ENCODE measurements around the gene GGT5.
"Not testable (repeated sequence)": the region's sequence is repeated elsewhere in the genome, so short reads cannot be mapped to it uniquely, and the experiment has no call there.

The GGT5 gene

GRCh38 chr22:24186892-24187670, 57.8 kb downstream of the GGT5 start:
- no peak overlapping the region for H3K4me3 ChIP-seq (ENCODE audit: low read depth, low read length)
- DNase-seq (ENCODE audit: low read depth), result no peak

- no peak for DNase-seq (ENCODE audit: low read depth)
- H3K4me3 ChIP-seq (ENCODE audit: low read depth, low read length), result no peak overlapping the region
Measured at GRCh38 chr22:24186352-24186740, 58.5 kb downstream of the GGT5 start.

GRCh38 chr22:24185501-24186351, 59.2 kb downstream of the GGT5 start:
- no peak overlapping the region for H3K4me3 ChIP-seq (ENCODE audit: low read depth, low read length)
- no peak for DNase-seq (ENCODE audit: low read depth)

GRCh38 chr22:24185001-24185500, 59.8 kb downstream of the GGT5 start:
- no peak for DNase-seq (ENCODE audit: low read depth)
- H3K4me3 ChIP-seq (ENCODE audit: low read depth, low read length), result no peak overlapping the region

- H3K4me3 ChIP-seq (ENCODE audit: low read depth, low read length), result no peak overlapping the region
- DNase-seq (ENCODE audit: low read depth), result no peak
Measured at GRCh38 chr22:24184057-24184798, 60.7 kb downstream of the GGT5 start.

GRCh38 chr22:24183321-24184031, 61.4 kb downstream of the GGT5 start:
- DNase-seq (ENCODE audit: low read depth), result no peak
- H3K4me3 ChIP-seq (ENCODE audit: low read depth, low read length), result no peak overlapping the region

GRCh38 chr22:24182900-24183246, 62.0 kb downstream of the GGT5 start:
- H3K4me3 ChIP-seq (ENCODE audit: low read depth, low read length); DNase-seq (ENCODE audit: low read depth): not testable (repeated sequence)

GRCh38 chr22:24181996-24182899, 62.6 kb downstream of the GGT5 start:
- no peak for DNase-seq (ENCODE audit: low read depth)
- no peak overlapping the region for H3K4me3 ChIP-seq (ENCODE audit: low read depth, low read length)

GRCh38 chr22:24181088-24181995, 63.5 kb downstream of the GGT5 start, which contains the start of gene SUSD2:
Gene SUSD2 (plus strand): TSS chr22:24181487. CDS start chr22:24181520, 33 bp downstream.
- DNase-seq (ENCODE audit: low read depth), result no peak
- H3K4me3 ChIP-seq (ENCODE audit: low read depth, low read length), result no peak within 1 kb of the TSS

- no peak for DNase-seq (ENCODE audit: low read depth)
- H3K4me3 ChIP-seq (ENCODE audit: low read depth, low read length), result no peak overlapping the region
Measured at GRCh38 chr22:24180316-24181087, 64.4 kb downstream of the GGT5 start.

- DNase-seq (ENCODE audit: low read depth), result no peak
- H3K4me3 ChIP-seq (ENCODE audit: low read depth, low read length), result no peak overlapping the region
Measured at GRCh38 chr22:24179478-24180210, 65.2 kb downstream of the GGT5 start.

GRCh38 chr22:24178502-24179440, 66.1 kb downstream of the GGT5 start:
- H3K4me3 ChIP-seq (ENCODE audit: low read depth, low read length), result no peak overlapping the region
- DNase-seq (ENCODE audit: low read depth), result no peak

GRCh38 chr22:24178021-24178431, 66.9 kb downstream of the GGT5 start:
- DNase-seq (ENCODE audit: low read depth), result no peak
- H3K4me3 ChIP-seq (ENCODE audit: low read depth, low read length), result no peak overlapping the region

- no peak for DNase-seq (ENCODE audit: low read depth)
- no peak overlapping the region for H3K4me3 ChIP-seq (ENCODE audit: low read depth, low read length)
Measured at GRCh38 chr22:24177456-24177855, 67.4 kb downstream of the GGT5 start.

- no peak overlapping the region for H3K4me3 ChIP-seq (ENCODE audit: low read depth, low read length)
- no peak for DNase-seq (ENCODE audit: low read depth)
Measured at GRCh38 chr22:24177045-24177444, 67.8 kb downstream of the GGT5 start.

Data from skeletal muscle cell (primary cell).